ENCODE measurements around the gene PIGH.
A peak's percentile ranks its signal among the peaks of the same experiment; 100 is the strongest.
"Not testable (repeated sequence)": the region's sequence is repeated elsewhere in the genome, so short reads cannot be mapped to it uniquely, and the experiment has no call there.

Gene PIGH

GRCh38 chr14:67607646-67608045 is 7.6 kb upstream of the PIGH start:
- no peak for DNase-seq

DNA sequence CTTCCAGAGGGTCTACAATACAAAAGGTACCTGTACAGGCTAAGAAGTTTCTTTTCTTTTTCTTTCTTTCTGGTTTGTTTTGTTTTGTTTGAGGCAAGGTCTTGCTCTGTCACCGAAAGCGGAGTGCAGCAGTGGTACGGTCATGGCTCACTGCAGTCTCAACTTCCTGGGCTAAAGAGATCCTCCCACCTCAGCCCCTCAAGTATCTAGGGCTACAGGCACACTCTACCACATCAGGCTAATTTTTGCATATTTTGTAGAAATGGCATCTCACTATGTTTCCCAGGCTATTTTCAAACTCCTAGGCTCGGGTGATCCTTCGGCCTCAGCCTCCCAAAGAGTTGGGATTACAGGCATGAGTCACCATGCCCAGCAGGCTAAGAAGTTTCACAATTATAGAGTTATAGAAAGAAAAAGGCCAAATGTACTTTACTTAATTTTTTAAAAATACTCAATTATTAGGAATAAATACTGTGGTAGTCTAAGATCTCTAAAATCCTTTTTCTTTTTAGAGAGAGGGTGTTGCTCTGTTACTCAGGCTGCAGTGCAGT is 3.0 kb upstream of the PIGH start:
- no peak for DNase-seq

GRCh38 chr14:67602076-67602475 is 2.0 kb upstream of the PIGH start:
- DNase-seq: no peak

DNA sequence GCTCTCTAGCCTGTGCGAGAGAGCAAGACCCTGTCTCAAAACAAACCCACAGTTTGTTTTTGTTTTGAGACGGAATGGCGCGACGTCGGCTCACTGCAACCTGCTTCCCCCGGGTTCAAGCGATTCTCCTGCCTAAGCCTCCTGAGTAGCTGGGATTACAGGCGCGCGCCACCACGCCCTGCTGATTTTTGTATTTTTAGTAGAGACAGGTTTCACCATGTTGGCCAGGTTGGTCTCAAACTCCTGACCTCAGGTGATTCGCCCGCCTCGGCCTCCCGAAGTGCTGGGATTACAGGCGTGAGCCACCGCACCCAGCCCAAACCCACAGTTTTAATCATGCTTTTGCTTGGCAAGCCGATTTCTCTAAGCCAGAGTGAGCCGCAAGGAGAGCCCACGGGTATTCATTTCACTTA is 500 bp upstream of the PIGH start:
- not testable (repeated sequence) for DNase-seq

DNA sequence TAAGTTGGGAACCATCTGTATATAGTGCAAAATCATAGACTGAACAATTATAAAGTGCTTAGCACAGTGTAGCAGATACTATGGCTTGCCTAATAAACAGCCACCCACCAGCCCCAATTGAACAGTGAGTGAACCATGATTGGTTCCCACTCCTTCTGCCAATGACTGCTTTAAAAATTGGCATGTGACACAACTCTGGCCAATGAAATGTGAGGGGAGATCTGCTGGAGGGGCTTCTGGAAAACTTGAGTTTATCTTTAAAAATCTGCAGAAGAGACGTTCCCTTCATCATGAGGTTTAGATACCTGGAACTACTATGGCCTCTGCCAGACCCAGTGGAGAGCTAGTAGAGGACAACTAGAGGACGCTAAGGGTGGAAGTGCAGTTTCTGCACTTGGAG is 4.7 kb downstream of the PIGH start:
- DNase-seq: no peak

DNA sequence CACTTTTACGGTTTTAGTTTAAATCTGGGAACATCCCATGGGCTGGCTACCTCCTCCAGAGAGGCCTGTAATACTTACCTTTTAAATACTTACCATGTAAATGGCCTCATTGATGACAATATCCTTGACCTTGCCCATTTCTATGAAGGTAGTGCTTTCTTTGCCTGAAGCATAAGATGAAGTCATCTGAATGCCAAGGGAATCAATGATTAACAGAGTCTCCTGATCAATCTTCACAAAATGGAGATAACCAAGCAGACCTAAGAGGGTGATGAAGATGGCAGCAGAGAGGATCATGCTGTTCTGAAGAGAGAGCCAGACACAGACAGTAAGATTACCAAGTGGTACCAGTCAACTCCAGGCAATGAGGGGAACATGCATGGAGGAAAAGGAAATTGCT is 6.4 kb downstream of the PIGH start:
- not testable (repeated sequence) for DNase-seq

GRCh38 chr14:67589204-67589770 is 10.8 kb downstream of the PIGH start:
- DNase-seq: no peak

DNA sequence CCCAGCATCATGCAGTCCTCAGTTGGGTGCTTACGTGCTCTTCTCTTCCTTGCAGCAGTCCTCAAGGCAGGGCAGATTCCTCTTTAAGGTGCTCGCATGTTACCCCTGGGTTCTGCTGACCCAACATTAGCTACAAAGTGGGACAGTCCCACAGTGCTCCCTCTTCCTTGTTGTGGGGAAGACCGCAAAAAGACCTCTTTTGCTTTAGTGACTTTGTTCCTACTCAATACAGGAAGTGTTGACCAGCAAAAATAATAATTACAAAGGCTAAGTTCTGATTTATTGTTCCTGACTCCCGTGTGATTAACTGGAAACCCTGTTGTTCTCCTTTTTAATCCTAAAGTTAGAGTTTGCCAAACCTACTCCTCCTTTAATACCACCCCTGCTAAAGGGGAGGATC is 13.7 kb downstream of the PIGH start:
- DNase-seq: no peak

DNA sequence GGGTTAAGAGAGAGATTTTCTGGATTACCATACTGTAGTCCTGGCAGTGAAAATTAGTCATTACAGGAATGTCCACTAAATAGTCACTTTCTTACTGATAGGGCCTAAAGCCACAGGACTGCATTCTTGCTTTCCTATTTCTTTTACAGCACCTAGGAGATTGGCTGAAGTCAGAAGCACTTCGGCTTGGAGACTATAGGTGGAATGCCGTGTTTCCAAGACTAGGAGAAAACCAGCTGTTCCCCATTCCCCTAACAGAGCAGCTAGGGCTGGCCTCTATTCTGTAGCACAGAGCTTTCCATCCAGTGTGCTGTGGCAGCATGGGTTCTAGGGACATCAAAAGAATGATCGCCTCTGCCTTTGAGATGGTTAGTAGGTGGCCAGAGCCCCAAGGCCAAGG is 15.1 kb downstream of the PIGH start:
- DNase-seq: no peak

DNA sequence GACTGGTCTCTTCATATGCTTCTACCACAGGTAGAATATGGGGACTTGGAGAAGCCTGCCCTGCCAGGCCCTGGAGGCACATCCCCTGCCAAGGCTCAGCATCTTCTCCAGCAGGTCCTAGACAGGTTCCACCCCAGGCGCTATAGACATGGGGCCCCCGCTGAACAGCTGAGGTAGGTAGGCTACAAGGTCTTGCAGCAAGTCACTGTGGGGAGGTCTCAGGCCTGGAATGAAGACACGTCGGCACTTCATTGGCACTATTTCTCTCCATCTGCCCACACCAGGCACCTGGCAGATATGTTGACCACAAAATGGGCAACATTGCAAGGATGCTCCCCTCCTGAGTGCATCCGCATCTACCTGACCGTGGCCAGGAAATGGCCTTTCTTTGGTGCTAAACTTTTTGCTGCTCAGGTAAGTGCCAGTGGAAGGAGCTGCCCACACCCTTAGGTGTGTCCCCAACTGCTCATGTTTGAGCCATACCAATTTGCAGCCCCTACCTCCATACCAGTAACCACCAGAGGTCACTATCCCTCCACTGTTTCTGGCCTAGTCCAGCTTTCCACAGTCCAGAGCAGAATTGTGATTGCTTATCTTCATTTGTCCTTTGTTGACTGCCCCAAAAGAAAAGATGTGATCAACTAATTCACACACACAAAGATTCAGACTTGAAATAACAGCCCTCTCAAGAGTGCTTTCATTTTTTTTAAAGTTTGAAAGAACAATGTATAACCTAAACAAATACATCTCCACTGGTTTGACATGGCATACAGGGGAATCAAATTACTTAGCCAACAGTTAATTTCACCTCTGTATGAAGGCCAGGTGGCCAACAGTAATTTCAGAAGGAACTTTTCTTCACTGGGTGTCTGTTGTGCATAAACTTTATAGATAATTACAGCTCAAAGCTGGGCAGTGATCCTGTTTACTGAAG is 16.1 kb downstream of the PIGH start:
- peak; percentile 33 for DNase-seq

- no peak for DNase-seq
Measured at GRCh38 chr14:67582061-67582460, 18.0 kb downstream of the PIGH start.

DNA sequence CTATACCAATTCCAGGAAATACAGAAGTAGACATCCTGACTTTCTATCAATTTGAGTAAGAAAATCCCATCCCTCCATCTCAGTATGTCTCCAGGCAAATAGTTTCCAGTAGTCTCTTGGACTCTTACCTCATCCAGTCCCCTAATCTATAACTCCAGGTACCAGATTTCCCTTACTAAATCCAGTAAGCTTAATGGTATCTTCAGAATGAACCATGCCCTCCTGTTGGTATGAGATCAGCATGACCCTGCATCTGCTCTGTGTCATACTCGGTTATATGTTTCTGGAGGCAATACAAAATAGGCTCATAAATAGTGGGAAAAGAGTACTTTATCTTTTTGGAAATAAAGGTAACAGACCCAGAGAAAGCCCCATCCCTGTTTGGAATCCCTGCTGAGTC is 18.4 kb downstream of the PIGH start:
- DNase-seq: no peak

DNA sequence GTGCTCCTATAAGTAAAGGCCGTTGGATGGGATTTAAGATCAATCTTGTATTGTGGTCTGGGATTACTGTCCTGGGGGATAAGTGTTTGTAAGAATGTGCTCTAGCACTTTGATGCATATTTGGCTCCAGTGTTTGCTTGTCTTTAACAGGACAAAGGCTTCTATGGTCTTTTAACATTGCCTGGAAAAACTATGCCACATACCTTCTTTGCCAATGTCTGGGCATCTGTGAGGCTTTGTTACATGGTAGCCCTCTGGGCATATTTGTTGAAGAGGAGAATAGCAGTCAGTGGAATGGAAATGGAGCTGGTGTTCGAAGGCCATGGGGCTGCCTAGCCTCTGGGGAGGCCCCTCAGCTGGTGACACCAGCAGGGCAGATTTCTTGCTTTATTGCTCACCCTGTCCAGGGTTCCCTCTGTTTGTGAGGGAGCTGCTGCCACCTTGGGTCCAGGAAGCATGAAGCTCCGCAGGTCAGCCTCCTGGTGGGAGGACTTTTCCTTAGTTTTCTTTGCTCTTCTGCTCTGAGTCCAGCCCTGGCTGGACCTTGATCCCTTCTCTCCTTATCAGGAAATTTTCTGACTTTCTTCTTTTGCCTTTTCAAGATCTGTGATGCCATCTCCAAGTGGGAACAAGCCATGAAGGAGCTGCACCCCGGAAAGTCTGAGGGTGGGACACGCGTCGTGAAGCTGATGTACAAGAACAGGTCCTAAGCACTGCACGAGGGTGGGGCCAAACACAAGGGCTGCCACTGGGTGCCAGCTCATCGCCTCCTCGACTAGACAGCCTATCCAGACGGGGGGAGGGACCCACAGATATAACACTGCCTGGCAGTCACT is 19.5 kb downstream of the PIGH start:
- no peak for DNase-seq

GRCh38 chr14:67579636-67580035 is 20.4 kb downstream of the PIGH start:
- no peak for DNase-seq

GRCh38 chr14:67579040-67579439 is 21.0 kb downstream of the PIGH start:
- DNase-seq: no peak

DNA sequence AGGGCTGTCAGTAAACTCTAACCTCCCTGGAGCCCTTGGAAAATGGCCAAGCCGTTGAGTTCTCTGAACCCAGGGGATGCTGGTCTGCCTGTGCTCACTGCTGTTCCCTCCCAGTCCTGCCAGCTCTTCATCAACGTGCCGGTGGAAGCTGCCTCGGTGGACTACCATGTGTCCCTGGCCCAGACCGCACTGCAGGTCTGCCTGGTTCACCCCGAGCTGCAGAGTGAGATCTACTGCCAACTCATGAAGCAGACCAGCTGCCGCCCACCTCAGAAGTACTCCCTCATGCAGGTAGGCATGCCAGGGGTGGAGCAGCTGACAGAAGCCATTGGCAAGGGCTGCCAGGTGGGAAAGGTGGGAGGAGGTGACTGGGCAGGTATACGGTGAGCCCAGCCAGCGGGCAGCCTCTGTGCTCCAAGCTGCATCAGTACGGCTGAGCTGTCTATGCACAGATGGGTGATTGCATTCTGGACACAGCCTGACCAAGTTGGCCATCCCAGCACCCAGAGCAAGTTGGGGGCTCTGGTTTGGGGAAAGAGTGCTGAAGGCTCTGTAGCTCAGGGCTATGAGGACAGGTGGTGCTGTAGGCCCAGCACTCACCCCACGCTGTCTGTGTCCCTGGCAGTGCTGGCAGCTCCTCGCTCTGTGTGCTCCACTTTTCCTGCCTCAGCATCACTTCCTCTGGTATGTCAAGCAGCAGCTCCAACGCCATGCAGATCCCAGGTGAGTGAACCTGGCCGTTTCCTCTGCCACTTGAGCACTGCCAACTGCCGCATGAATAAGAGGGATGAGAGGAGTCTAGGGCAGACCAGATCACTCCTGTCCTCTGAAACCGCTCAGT is 21.9 kb downstream of the PIGH start:
- no peak for DNase-seq

DNA sequence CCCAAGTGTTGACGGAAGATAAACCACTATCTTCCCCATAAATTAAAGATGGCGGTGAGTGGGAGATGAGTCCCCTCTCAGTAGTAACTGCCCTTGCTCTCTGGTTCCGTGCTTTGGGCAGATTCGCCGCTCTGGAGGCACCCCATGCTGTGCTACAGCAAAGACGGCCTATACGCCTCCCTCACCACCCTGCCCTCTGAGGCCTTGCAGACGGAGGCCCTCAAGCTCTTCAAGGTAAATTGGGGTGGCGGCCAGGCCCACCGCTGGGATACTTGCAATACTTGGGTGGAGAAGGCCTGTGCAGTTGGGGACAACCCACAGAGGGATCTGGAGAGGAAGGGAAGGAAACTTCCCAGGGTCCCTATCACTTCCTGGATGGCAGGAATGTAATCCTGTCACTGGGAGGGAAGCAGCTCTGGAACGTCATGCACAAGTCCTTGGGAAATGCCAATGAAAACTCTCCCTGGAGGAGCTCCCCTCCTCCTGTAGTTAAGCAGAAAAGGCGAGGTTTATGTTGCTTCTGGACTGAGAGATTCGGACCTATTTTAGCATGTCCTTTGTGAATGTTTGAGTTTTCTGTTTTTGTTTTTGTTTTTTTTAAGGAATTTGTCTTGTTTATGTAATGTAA is 22.8 kb downstream of the PIGH start:
- no peak for DNase-seq

- DNase-seq: no peak
Measured at GRCh38 chr14:67576216-67576955, 23.7 kb downstream of the PIGH start.

- no peak for DNase-seq
Measured at GRCh38 chr14:67575684-67576083, 24.4 kb downstream of the PIGH start.

- no peak for DNase-seq
Measured at GRCh38 chr14:67574806-67575205, 25.3 kb downstream of the PIGH start.

DNA sequence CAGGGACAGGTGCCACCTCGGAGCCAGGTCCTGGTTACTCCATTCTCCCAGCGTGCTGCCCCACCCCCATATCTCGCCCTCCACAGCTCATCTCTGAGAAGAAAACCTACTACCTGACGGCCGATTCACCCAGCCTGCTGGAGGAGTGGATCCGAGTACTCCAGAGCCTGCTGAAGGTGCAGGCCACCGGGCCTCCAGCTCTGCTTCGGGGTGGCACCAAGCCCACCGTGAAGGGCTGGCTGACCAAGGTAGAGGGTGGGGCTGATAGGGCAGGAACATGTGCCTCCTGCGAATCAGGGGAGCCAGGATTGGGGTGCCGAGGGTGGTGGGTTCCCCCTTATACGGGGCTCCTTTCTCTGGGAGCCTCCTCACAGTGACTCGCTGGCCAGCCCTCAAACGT is 25.9 kb downstream of the PIGH start:
- no peak for DNase-seq
